GM13977 (cell line): Measurements from ENCODE around the gene SENP1.

Source experiments
- DNase-seq: peaks from one replicate; pipeline ENCODE4 v3.0.0; 2012; ENCODE audit warnings: low spot score
- in situ Hi-C: fragments of 300-500 bp; cut with MboI; formaldehyde crosslinking; loops from one replicate; pipeline ENCODE4 v1.12.0; 2022; ENCODE audit warnings: low sequenced_read_pairs, low pct_unique_long_range_greater_than_20kb, mixed read lengths, inconsistent platforms; ENCODE audit not compliant: unreplicated experiment
- TF ChIP-seq, protein P1 (sequence below): IDR thresholded peaks from 2 replicates; pipeline ENCODE4 v1.5.1; 2012; ENCODE audit warnings: mild to moderate bottlenecking, control low read depth; ENCODE audit not compliant: insufficient read depth; ENCODE audit errors: extremely low read depth, missing control alignments

Gene SENP1

DNA sequence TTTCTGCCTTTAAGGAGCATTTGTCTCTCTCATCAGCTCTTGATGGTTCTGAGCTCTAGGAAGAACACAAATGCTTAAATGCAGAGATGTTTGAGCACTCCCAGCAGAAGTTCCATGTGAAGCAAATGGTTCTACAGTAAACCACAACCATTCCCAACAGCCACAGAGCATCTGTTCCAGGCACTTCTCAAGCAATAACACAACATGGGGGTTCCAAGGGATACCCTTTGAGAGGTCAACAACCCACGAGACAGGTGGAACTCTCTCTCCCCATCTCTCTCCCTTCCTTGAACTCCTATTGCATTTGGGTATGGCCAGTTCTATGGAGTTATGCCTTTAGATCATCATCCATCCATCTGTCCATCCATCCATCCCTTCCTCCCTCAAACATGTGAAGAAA lies 96.4 kb downstream of the SENP1 start:
- DNase-seq: no peak
- in situ Hi-C loops: no loop called here
- TF ChIP-seq, protein P1, sequence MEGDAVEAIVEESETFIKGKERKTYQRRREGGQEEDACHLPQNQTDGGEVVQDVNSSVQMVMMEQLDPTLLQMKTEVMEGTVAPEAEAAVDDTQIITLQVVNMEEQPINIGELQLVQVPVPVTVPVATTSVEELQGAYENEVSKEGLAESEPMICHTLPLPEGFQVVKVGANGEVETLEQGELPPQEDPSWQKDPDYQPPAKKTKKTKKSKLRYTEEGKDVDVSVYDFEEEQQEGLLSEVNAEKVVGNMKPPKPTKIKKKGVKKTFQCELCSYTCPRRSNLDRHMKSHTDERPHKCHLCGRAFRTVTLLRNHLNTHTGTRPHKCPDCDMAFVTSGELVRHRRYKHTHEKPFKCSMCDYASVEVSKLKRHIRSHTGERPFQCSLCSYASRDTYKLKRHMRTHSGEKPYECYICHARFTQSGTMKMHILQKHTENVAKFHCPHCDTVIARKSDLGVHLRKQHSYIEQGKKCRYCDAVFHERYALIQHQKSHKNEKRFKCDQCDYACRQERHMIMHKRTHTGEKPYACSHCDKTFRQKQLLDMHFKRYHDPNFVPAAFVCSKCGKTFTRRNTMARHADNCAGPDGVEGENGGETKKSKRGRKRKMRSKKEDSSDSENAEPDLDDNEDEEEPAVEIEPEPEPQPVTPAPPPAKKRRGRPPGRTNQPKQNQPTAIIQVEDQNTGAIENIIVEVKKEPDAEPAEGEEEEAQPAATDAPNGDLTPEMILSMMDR: no peak

GRCh38 chr12:48008950-48009349 lies 96.9 kb downstream of the SENP1 start:
- no peak for DNase-seq
- in situ Hi-C loops: no loop called here
- TF ChIP-seq, protein P1: no peak

DNA sequence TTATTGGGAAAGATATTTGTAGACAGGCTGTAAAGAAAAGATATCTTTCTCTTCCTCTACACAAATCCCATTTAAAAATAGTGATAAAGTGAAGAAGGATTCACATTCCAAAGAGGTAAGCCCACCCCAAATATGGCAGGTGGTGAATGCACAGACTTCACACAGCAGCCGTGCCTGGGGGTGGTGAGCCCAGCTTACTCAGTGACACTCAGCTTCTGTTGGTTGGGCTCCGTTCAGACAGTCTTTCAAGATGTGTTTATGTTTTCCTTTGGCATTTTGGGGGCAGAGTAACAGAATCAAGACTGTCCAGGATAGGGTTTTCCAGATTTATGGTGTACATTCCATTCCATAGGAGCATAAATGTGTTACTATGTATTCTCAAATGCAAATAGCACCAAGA lies 97.5 kb downstream of the SENP1 start:
- DNase-seq: no peak
- in situ Hi-C loops: no loop called here
- TF ChIP-seq, protein P1: no peak

DNA sequence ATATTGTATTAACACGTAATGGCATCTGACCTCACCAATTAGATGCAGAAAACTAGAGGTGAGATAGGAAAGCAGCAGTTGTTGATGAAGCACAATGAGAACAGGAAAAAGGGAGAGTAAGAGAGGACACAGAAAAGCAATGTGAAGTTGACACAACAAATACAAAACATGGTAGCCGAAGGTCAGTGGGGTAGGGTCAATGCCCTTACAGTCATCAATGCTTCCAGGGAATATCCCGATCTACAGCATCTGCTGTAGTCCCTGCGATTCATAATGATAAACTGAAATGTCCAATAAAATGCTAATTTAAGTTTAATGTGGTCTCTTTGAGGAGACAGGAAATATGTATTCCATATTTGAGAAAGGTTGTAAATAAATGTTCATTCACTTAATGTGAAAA lies 98.7 kb downstream of the SENP1 start:
- in situ Hi-C loops: no loop called here
- TF ChIP-seq, protein P1: no peak
- DNase-seq: no peak

DNA sequence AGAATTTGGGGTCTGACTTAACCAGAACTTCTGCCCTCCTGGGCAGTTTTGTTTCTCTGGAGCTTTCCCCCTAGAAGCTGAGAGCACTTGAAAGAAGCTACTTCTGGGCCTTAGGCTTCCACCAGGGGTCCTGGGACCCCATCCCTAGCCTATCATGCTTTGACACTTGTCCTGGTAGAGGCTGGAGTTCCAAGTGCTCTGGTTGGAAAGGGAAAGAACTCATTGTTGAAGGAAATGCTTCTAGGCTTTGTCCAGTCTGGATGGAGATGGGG lies 100.2 kb downstream of the SENP1 start:
- TF ChIP-seq, protein P1: no peak
- in situ Hi-C loops: no loop called here
- DNase-seq: no peak

DNA sequence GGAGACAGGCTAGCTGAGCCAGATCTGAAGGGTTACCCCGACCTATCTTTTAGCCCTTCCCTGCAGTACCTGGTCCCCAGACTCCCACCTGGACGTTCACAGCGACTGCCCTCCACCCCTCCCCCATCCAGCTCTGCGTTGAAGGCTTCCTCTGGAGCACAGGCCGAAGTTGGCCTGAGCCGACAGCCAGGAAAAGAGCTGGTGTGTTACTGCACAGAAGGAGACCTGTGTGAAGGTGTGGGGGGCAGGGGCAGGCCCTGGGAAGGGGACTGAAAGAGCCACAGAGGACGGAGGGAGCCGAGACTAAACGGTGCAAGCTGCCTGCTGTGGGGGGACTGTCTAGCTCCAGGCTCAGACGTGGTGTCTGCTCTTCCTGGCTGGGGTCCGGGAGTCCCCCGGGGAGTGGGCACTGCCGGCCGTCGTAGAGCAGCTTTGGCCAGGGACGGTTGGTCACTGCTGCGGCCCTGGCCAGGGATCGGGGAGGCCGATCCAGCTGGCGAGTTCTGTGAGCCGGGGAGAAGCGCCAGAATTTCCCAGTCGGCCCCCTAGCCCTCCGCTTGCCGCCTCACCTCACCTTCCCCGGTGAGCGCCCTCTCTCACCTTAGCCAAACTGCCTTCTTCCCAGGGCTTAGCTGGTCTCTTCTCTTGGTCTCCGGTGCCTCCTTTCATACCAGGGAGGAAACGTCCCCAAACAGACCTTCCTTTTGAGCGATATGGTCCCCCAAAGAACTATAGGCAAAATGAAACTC lies 100.7 kb downstream of the SENP1 start:
- no peak for DNase-seq
- in situ Hi-C loops: no loop called here
- TF ChIP-seq, protein P1: no peak
